Parietal lobe (tissue), 1 donor: ENCODE data around the gene MRGPRG. TPM values are rescaled to one million over a fixed set of nuclear protein-coding genes. Genes with fewer than 3 reads are reported as not detected.

Source experiments
- total RNA-seq: library from RNA; depleted of rRNA; stranded (reverse); fragments of >200 nt; gene quantifications from one replicate; pipeline ENCODE4 v1.2.3, GENCODE V29; 2014

MRGPRG gene, protein sequence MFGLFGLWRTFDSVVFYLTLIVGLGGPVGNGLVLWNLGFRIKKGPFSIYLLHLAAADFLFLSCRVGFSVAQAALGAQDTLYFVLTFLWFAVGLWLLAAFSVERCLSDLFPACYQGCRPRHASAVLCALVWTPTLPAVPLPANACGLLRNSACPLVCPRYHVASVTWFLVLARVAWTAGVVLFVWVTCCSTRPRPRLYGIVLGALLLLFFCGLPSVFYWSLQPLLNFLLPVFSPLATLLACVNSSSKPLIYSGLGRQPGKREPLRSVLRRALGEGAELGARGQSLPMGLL
- total RNA-seq, result not detected

DNA sequence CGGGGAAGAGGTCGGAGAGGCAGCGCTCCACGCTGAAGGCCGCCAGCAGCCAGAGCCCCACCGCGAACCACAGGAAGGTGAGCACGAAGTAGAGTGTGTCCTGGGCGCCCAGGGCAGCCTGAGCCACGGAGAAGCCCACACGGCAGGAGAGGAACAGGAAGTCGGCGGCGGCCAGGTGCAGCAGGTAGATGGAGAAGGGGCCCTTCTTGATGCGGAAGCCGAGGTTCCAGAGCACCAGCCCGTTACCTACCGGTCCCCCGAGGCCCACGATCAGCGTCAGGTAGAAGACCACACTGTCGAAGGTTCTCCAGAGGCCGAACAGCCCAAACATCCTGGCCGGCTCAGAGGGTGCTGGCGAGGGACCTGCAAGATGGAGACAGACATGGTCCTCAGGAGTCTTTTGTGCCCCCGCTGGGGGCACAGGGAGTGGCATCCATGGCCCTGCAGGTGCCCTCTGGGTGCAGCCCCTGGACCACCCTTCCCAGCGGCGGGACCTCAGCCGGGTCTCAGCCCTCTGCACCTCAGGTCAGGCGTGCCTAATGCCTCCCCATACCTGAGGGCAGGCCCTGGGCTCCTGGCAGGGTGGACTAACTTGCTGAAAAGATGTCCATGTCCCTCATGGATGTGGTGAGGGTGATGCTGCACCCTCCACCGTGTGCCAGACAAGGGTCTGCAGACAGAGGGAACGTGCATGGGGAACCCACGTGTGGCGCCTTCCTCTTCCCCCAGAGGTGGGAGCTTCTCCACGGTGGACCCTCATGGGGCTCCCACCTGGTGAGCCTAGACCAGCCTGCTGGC is at the start of gene MRGPRG:
Gene MRGPRG (minus strand): TSS at position 331 of the 798 bp plus-strand sequence. CDS start 0 bp downstream, at position 331.

DNA sequence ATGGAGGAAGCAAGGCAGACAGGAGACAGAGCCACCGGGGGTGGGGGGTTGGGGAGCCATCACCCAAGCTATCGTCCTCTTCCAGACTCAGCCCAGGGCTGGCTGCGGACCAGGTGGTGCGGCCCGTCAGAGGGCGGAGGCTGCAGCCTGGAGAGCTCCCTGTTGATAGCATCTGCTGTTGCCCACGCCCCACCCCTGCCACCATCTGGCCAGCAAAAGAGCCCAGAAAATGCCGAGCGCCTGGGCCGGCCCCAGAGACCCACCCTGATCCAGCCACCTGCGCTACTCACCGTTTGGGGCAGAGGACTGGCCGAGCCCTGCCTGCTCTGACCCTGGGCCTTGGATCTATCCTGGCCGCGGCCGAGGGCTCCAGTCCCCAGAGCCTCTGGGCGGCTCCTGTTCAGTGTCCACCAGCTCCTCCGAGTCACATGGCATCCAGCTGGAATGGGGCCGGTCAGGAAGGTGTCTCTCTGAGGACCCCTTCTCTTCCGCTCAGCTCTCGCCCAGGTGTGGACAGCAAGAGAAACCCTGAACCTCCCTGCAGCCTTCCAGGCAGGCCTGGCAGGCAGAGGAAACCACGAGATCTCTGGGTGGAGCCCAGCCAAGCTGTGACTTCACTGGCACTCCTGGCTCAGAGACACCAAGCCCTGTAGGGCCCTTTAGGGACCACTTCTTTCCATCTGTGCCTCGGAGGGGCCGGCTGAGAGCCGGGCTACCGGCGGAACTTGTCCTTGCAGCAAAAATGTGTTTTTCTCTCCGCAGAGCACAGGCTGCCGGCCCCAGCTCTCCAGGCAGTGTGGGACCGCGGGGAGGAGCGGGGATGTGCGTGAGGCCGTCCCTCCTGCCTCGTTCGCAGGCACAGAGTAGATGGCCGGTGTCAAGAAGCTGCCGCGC is 13.5 kb upstream of the MRGPRG start, which contains the start of gene MRGPRE:
Gene MRGPRE (minus strand): TSS at position 567 of the 894 bp plus-strand sequence. CDS start 3,618 bp downstream, outside the sequence.

Other genes starting within 250 kb of the MRGPRG start
- gene NAP1L4, start 226.5 kb downstream of the MRGPRG start, total RNA-seq, result 235 TPM
- 49.8 TPM for gene CARS1, start 161.4 kb downstream of the MRGPRG start, total RNA-seq
- gene OSBPL5, start 53.5 kb downstream of the MRGPRG start, total RNA-seq, result 90.1 TPM
- gene MRGPRE, start 13.6 kb upstream of the MRGPRG start, total RNA-seq, result not detected
- gene ZNF195, start 160.3 kb upstream of the MRGPRG start, total RNA-seq, result 90.5 TPM